ENCODE results near the gene SH3RF2. TPM values are rescaled to one million over a fixed set of nuclear protein-coding genes. Genes with fewer than 3 reads are reported as not detected.
A peak's percentile ranks its signal among the peaks of the same experiment; 100 is the strongest.

Gene SH3RF2
- total and polyA plus RNA-seq, 9 of the 15 experiments (the other 6 are each of a cell fraction or from before 2014, with no cell fraction given) = 0.05 TPM; not detected in 8

GRCh38 chr5:146026307-146027010, 90.1 kb downstream of the SH3RF2 start:
- H3K79me2 ChIP-seq (ENCODE audit: control insufficient read depth, insufficient read depth, low read length) = no peaks in the 10 kb centered on the region
- no peaks in the 10 kb centered on the region for H3K4me1 ChIP-seq (replicated peaks in 1 of 2; ENCODE audit: control insufficient read depth in 2 of 2, insufficient read depth in 2 of 2, low read length in 2 of 2)
- H3K36me3 ChIP-seq (ENCODE audit: control insufficient read depth, insufficient read depth, low read length) = no peaks in the 10 kb centered on the region
- no peak overlapping the region for H3K4me2 ChIP-seq (ENCODE audit: insufficient read depth, low read length)
- no TSS peak for BruUV-seq (replicated peaks)
- TF ChIP-seq RBM25 (IDR thresholded peaks at IDR 0.05; ENCODE audit: low read depth, low read length, severe bottlenecking) (peak; percentile 77), ZBTB5 (IDR thresholded peaks at IDR 0.05) (no peak), BCOR (IDR thresholded peaks at IDR 0.05) (peak; percentile 19; the same call in 1 of the 2 replicates)
- no peak overlapping the region for H2AFZ ChIP-seq (ENCODE audit: low read depth, low read length)
- 13% methylated on average over 8 of the region's 8 CpGs for WGBS (ENCODE audit: insufficient coverage, low coverage, missing lambda C conversion rate)
- no peak for FAIRE-seq
- H3K9me1 ChIP-seq (ENCODE audit: control insufficient read depth, insufficient read depth, low read length) = no peaks in the 10 kb centered on the region
- H3K4me3 ChIP-seq = no peak overlapping the region
- H3K9ac ChIP-seq (ENCODE audit: insufficient read depth in 1 of 2, low read depth in 2 of 2, low read length in 2 of 2) = no peak overlapping the region
- ChIA-PET CTCF (ENCODE audit: low intra/inter-chr PET ratio) (no interaction called here), POLR2A (interaction anchor here (1.1 kb wide), 1 partner anchor 11 kb away, joined by 3 read pairs; no protein-coding TSS in a partner anchor)
- no peaks in the 10 kb centered on the region for H4K20me1 ChIP-seq (replicated peaks; ENCODE audit: control insufficient read depth, insufficient read depth, low read length)
- ATAC-seq = no peak
- no peak overlapping the region for H3K27ac ChIP-seq (ENCODE audit: extremely low read depth, low read depth, low read length)
- H3K27me3 ChIP-seq (ENCODE audit: control insufficient read depth in 2 of 2, insufficient read depth in 2 of 2, low read length in 2 of 2) = peaks cover 0 to 5% of the 10 kb centered on the region in 2 experiments; a peak in 3 of 5 replicates
- H3K9me3 ChIP-seq (replicated peaks; ENCODE audit: control insufficient read depth, insufficient read depth, low read depth, low read length) = no peaks in the 10 kb centered on the region
- in situ Hi-C loops (cut with MboI) = no loop called here
- intact Hi-C loops (cut with micrococcal nuclease) = no loop called here
- DNase-seq (ENCODE audit: extremely low read depth in 1 of 4, low spot score in 3 of 4) = no peak

Measured in K562 (cell line).